Esophagus (tissue), 2 donors: ENCODE data around the gene TTC14. TPM values are rescaled to one million over a fixed set of nuclear protein-coding genes. Genes with fewer than 3 reads are reported as not detected.

ENCODE experiments used
- H3K27ac ChIP-seq, 2 donors: one replicate each; pipeline ENCODE4 v1.5.1; 2013; ENCODE audit warnings: low read depth in 2 of 2, mild to moderate bottlenecking in 2 of 2, inconsistent platforms in 1 of 2, low read length in 1 of 2, moderate library complexity in 1 of 2
- H3K27me3 ChIP-seq, 2 donors: one replicate each; pipeline ENCODE4 v1.6.1; 2013; ENCODE audit warnings: low read length in 2 of 2, control low read depth in 1 of 2, mild to moderate bottlenecking in 1 of 2; ENCODE audit not compliant: insufficient read depth in 2 of 2, control insufficient read depth in 1 of 2
- H3K36me3 ChIP-seq, 2 donors: one replicate each; pipeline ENCODE4 v1.6.1; 2013; ENCODE audit warnings: low read length in 1 of 2; ENCODE audit not compliant: control insufficient read depth in 2 of 2, insufficient read depth in 2 of 2
- H3K4me1 ChIP-seq, 2 donors: one replicate each; pipeline ENCODE4 v1.6.1; 2013; ENCODE audit warnings: low read length in 1 of 2; ENCODE audit not compliant: control insufficient read depth in 2 of 2, insufficient read depth in 2 of 2
- H3K4me3 ChIP-seq, 2 donors: one replicate each; pipeline ENCODE4 v1.5.1; 2013; ENCODE audit warnings: low read length in 2 of 2, mild to moderate bottlenecking in 2 of 2, low read depth in 1 of 2, moderate library complexity in 1 of 2
- H3K9me3 ChIP-seq, 2 donors: one replicate each; pipeline ENCODE4 v1.6.1; 2013; ENCODE audit warnings: mild to moderate bottlenecking in 2 of 2, low read depth in 1 of 2, low read length in 1 of 2, moderate library complexity in 1 of 2; ENCODE audit not compliant: control insufficient read depth in 2 of 2, insufficient read depth in 1 of 2
- WGBS, 2 donors: extraction: QIAGEN DNeasy Blood & Tissue Kit; methylation state at CpG; one replicate each; pipeline ENCODE4 v1.1.7; 2013; 5-methylcytosine and 5-hydroxymethylcytosine counted together
- polyA plus RNA-seq, 2 donors: library from polyadenylated mRNA; stranded (reverse); fragments of 200-250 nt; gene quantifications; one replicate each; pipeline ENCODE4 v1.2.3, GENCODE V29; 2013
- donor health status: healthy with polysubstance abuse.
- donor health status: Bipolar disorder and iron deficiency.

The TTC14 gene
- polyA plus RNA-seq, 2 donors = 8.0 to 9.1 TPM

GRCh38 chr3:180626844-180627243 lies 24.9 kb downstream of the TTC14 start:
- Histone ChIP-seq H3K4me3 (no peak overlapping the region), H3K36me3 (peaks cover 0 to 4% of the 10 kb centered on the region in 2 donors), H3K27me3 (no peaks in the 10 kb centered on the region), H3K27ac (no peak overlapping the region), H3K9me3 (no peaks in the 10 kb centered on the region), H3K4me1 (no peaks in the 10 kb centered on the region)
- 61 to 73% methylated on average over 2 of the region's 2 CpGs for WGBS, 2 donors

- H3K9me3 ChIP-seq = no peaks in the 10 kb centered on the region
- no peaks in the 10 kb centered on the region for H3K4me1 ChIP-seq
- H3K27ac ChIP-seq = no peak overlapping the region
- no peaks in the 10 kb centered on the region for H3K27me3 ChIP-seq
- H3K36me3 ChIP-seq = peaks cover 0 to 4% of the 10 kb centered on the region in 2 donors
- no peak overlapping the region for H3K4me3 ChIP-seq
Measured at GRCh38 chr3:180630371-180630770, 28.4 kb downstream of the TTC14 start.

GRCh38 chr3:180631317-180631716 lies 29.4 kb downstream of the TTC14 start:
- Histone ChIP-seq H3K36me3 (peaks cover 0 to 3% of the 10 kb centered on the region in 2 donors), H3K4me1 (no peaks in the 10 kb centered on the region), H3K9me3 (no peaks in the 10 kb centered on the region), H3K27ac (no peak overlapping the region), H3K27me3 (no peaks in the 10 kb centered on the region), H3K4me3 (no peak overlapping the region)
- 89 to 92% methylated on average over 3 of the region's 3 CpGs for WGBS, 2 donors

- Histone ChIP-seq H3K36me3 (no peaks in the 10 kb centered on the region), H3K4me3 (no peak overlapping the region), H3K9me3 (no peaks in the 10 kb centered on the region), H3K27me3 (no peaks in the 10 kb centered on the region), H3K27ac (no peak overlapping the region), H3K4me1 (no peaks in the 10 kb centered on the region)
- WGBS, 2 donors = 14 to 18% methylated on average over 2 of the region's 2 CpGs
Measured at GRCh38 chr3:180633722-180634121, 31.8 kb downstream of the TTC14 start.

GRCh38 chr3:180640987-180641386 lies 39.0 kb downstream of the TTC14 start:
- Histone ChIP-seq H3K4me3 (no peak overlapping the region), H3K36me3 (no peaks in the 10 kb centered on the region), H3K9me3 (no peaks in the 10 kb centered on the region), H3K4me1 (no peaks in the 10 kb centered on the region), H3K27me3 (no peaks in the 10 kb centered on the region), H3K27ac (no peak overlapping the region)

- H3K4me3 ChIP-seq = no peak overlapping the region
- H3K36me3 ChIP-seq = no peaks in the 10 kb centered on the region
- no peaks in the 10 kb centered on the region for H3K4me1 ChIP-seq
- H3K27ac ChIP-seq = no peak overlapping the region
- WGBS, 2 donors = 32 to 43% methylated on average over 1 of the region's 1 CpG
- no peaks in the 10 kb centered on the region for H3K27me3 ChIP-seq
- no peaks in the 10 kb centered on the region for H3K9me3 ChIP-seq
Measured at GRCh38 chr3:180646187-180646790, 44.3 kb downstream of the TTC14 start.

- H3K4me3 ChIP-seq = no peak overlapping the region
- H3K4me1 ChIP-seq = no peaks in the 10 kb centered on the region
- no peaks in the 10 kb centered on the region for H3K9me3 ChIP-seq
- no peaks in the 10 kb centered on the region for H3K36me3 ChIP-seq
- no peaks in the 10 kb centered on the region for H3K27me3 ChIP-seq
- H3K27ac ChIP-seq = no peak overlapping the region
- WGBS, 2 donors = 70 to 77% methylated on average over 4 of the region's 4 CpGs
Measured at GRCh38 chr3:180656406-180656805, 54.4 kb downstream of the TTC14 start.

- no peak overlapping the region for H3K4me3 ChIP-seq
- H3K4me1 ChIP-seq = no peaks in the 10 kb centered on the region
- 74 to 79% methylated on average over 4 of the region's 4 CpGs for WGBS, 2 donors
- no peaks in the 10 kb centered on the region for H3K36me3 ChIP-seq
- no peaks in the 10 kb centered on the region for H3K27me3 ChIP-seq
- H3K9me3 ChIP-seq = no peaks in the 10 kb centered on the region
- no peak overlapping the region for H3K27ac ChIP-seq
Measured at GRCh38 chr3:180657094-180657493, 55.1 kb downstream of the TTC14 start.

Other genes starting within 250 kb of the TTC14 start
- under 1 TPM in 1 of 2 donors, not detected in 1; 0.04 TPM for gene CCDC39, start 77.3 kb downstream of the TTC14 start, polyA plus RNA-seq